Esophagus (tissue), 2 donors: ENCODE data around the gene TH. TPM values are rescaled to one million over a fixed set of nuclear protein-coding genes. Genes with fewer than 3 reads are reported as not detected.
A peak's percentile ranks its signal among the peaks of the same experiment; 100 is the strongest.

Experiments used
- H3K27ac ChIP-seq, 2 donors: one replicate each; pipeline ENCODE4 v1.5.1; 2013; ENCODE audit warnings: low read depth in 2 of 2, mild to moderate bottlenecking in 2 of 2, inconsistent platforms in 1 of 2, low read length in 1 of 2, moderate library complexity in 1 of 2
- H3K27me3 ChIP-seq, 2 donors: one replicate each; pipeline ENCODE4 v1.6.1; 2013; ENCODE audit warnings: low read length in 2 of 2, control low read depth in 1 of 2, mild to moderate bottlenecking in 1 of 2; ENCODE audit not compliant: insufficient read depth in 2 of 2, control insufficient read depth in 1 of 2
- H3K36me3 ChIP-seq, 2 donors: one replicate each; pipeline ENCODE4 v1.6.1; 2013; ENCODE audit warnings: low read length in 1 of 2; ENCODE audit not compliant: control insufficient read depth in 2 of 2, insufficient read depth in 2 of 2
- H3K4me1 ChIP-seq, 2 donors: one replicate each; pipeline ENCODE4 v1.6.1; 2013; ENCODE audit warnings: low read length in 1 of 2; ENCODE audit not compliant: control insufficient read depth in 2 of 2, insufficient read depth in 2 of 2
- H3K4me3 ChIP-seq, 2 donors: one replicate each; pipeline ENCODE4 v1.5.1; 2013; ENCODE audit warnings: low read length in 2 of 2, mild to moderate bottlenecking in 2 of 2, low read depth in 1 of 2, moderate library complexity in 1 of 2
- H3K9me3 ChIP-seq, 2 donors: one replicate each; pipeline ENCODE4 v1.6.1; 2013; ENCODE audit warnings: mild to moderate bottlenecking in 2 of 2, low read depth in 1 of 2, low read length in 1 of 2, moderate library complexity in 1 of 2; ENCODE audit not compliant: control insufficient read depth in 2 of 2, insufficient read depth in 1 of 2
- WGBS, 2 donors: extraction: QIAGEN DNeasy Blood & Tissue Kit; methylation state at CpG; one replicate each; pipeline ENCODE4 v1.1.7; 2013; 5-methylcytosine and 5-hydroxymethylcytosine counted together
- polyA plus RNA-seq, 2 donors: library from polyadenylated mRNA; stranded (reverse); fragments of 200-250 nt; gene quantifications; one replicate each; pipeline ENCODE4 v1.2.3, GENCODE V29; 2013
- donor health status: healthy with polysubstance abuse.
- donor health status: Bipolar disorder and iron deficiency.

TH gene
- polyA plus RNA-seq, 2 donors: 0.24 to 1.7 TPM

GRCh38 chr11:2202900-2203439 is 31.4 kb upstream of the TH start:
- no peaks in the 10 kb centered on the region for H3K36me3 ChIP-seq
- H3K27me3 ChIP-seq: no peaks in the 10 kb centered on the region
- H3K4me3 ChIP-seq: no peak overlapping the region
- peak overlapping the region in 1 of 2 donors; percentile 23 for H3K27ac ChIP-seq
- peaks cover 0 to 7% of the 10 kb centered on the region in 2 donors for H3K9me3 ChIP-seq
- 72 to 80% methylated on average over 10 of the region's 10 CpGs for WGBS, 2 donors
- peaks cover 0 to 16% of the 10 kb centered on the region in 2 donors for H3K4me1 ChIP-seq

GRCh38 chr11:2202071-2202899 is 30.7 kb upstream of the TH start:
- Histone ChIP-seq H3K36me3 (no peaks in the 10 kb centered on the region), H3K4me3 (no peak overlapping the region), H3K4me1 (peaks cover 0 to 16% of the 10 kb centered on the region in 2 donors), H3K27me3 (no peaks in the 10 kb centered on the region), H3K9me3 (peaks cover 0 to 2% of the 10 kb centered on the region in 2 donors), H3K27ac (peak overlapping the region; percentile 70 to 79)
- WGBS, 2 donors: 36 to 43% methylated on average over 27 to 29 of the region's 29 CpGs

- no peak overlapping the region for H3K27ac ChIP-seq
- 69 to 74% methylated on average over 2 of the region's 2 CpGs for WGBS, 2 donors
- no peaks in the 10 kb centered on the region for H3K36me3 ChIP-seq
- H3K27me3 ChIP-seq: no peaks in the 10 kb centered on the region
- no peak overlapping the region for H3K4me3 ChIP-seq
- H3K9me3 ChIP-seq: no peaks in the 10 kb centered on the region
- H3K4me1 ChIP-seq: peaks cover 0 to 16% of the 10 kb centered on the region in 2 donors
Observed at GRCh38 chr11:2201542-2201941, 29.9 kb upstream of the TH start.

GRCh38 chr11:2200957-2201519 is 29.4 kb upstream of the TH start:
- H3K4me1 ChIP-seq: peaks cover 0 to 16% of the 10 kb centered on the region in 2 donors
- 78 to 92% methylated on average over 1 of the region's 1 CpG for WGBS, 2 donors
- H3K27ac ChIP-seq: no peak overlapping the region
- H3K4me3 ChIP-seq: no peak overlapping the region
- H3K9me3 ChIP-seq: no peaks in the 10 kb centered on the region
- H3K27me3 ChIP-seq: no peaks in the 10 kb centered on the region
- no peaks in the 10 kb centered on the region for H3K36me3 ChIP-seq

- H3K4me3 ChIP-seq: no peak overlapping the region
- WGBS, 2 donors: 85 to 87% methylated on average over 11 of the region's 11 CpGs
- no peaks in the 10 kb centered on the region for H3K36me3 ChIP-seq
- no peaks in the 10 kb centered on the region for H3K9me3 ChIP-seq
- H3K27ac ChIP-seq: no peak overlapping the region
- H3K4me1 ChIP-seq: peaks cover 0 to 16% of the 10 kb centered on the region in 2 donors
- no peaks in the 10 kb centered on the region for H3K27me3 ChIP-seq
Observed at GRCh38 chr11:2200536-2200935, 28.9 kb upstream of the TH start.

GRCh38 chr11:2199466-2200341 is 28.1 kb upstream of the TH start:
- no peaks in the 10 kb centered on the region for H3K36me3 ChIP-seq
- WGBS, 2 donors: 87% methylated on average over 22 of the region's 22 CpGs
- no peak overlapping the region for H3K4me3 ChIP-seq
- no peak overlapping the region for H3K27ac ChIP-seq
- H3K9me3 ChIP-seq: no peaks in the 10 kb centered on the region
- peaks cover 0 to 16% of the 10 kb centered on the region in 2 donors for H3K4me1 ChIP-seq
- no peaks in the 10 kb centered on the region for H3K27me3 ChIP-seq

- Histone ChIP-seq H3K4me3 (no peak overlapping the region), H3K27me3 (no peaks in the 10 kb centered on the region), H3K9me3 (no peaks in the 10 kb centered on the region), H3K27ac (no peak overlapping the region), H3K4me1 (peaks cover 0 to 15% of the 10 kb centered on the region in 2 donors), H3K36me3 (no peaks in the 10 kb centered on the region)
- 86 to 88% methylated on average over 20 to 21 of the region's 21 CpGs for WGBS, 2 donors
Observed at GRCh38 chr11:2198621-2199365, 27.2 kb upstream of the TH start.

- H3K27me3 ChIP-seq: no peaks in the 10 kb centered on the region
- no peak overlapping the region for H3K4me3 ChIP-seq
- H3K9me3 ChIP-seq: no peaks in the 10 kb centered on the region
- WGBS, 2 donors: 81 to 84% methylated on average over 28 of the region's 28 CpGs
- no peak overlapping the region for H3K27ac ChIP-seq
- no peaks in the 10 kb centered on the region for H3K36me3 ChIP-seq
- peaks cover 0 to 16% of the 10 kb centered on the region in 2 donors for H3K4me1 ChIP-seq
Observed at GRCh38 chr11:2197771-2198520, 26.3 kb upstream of the TH start.
